ENCODE results near the gene RAPGEF2. TPM values are rescaled to one million over a fixed set of nuclear protein-coding genes. Genes with fewer than 3 reads are reported as not detected.

RAPGEF2 gene
- total RNA-seq, 1 experiment from 2014 or later: 21.2 TPM

- CTCF ChIA-PET: no interaction called here
- Histone ChIP-seq H2AFZ (ENCODE audit: low read length) (no peak overlapping the region), H3K9me2 (replicated peaks; ENCODE audit: low read length) (no peaks in the 10 kb centered on the region), H3K4me3 (ENCODE audit: low read length) (no peak overlapping the region), H3K27me3 (ENCODE audit: low read length) (no peaks in the 10 kb centered on the region), H3K27ac (ENCODE audit: low read length) (no peak overlapping the region), H3F3A (ENCODE audit: low read length, unreplicated experiment) (no peaks in the 10 kb centered on the region), H3K4me2 (ENCODE audit: low read length) (no peak overlapping the region), H3K36me3 (ENCODE audit: low read depth, low read length) (no peaks in the 10 kb centered on the region), H3K4me1 (ENCODE audit: insufficient read depth, low read length) (peaks cover 24% of the 10 kb centered on the region), H3K9ac (ENCODE audit: low read length) (no peak overlapping the region), H3K9me3 (ENCODE audit: low read length) (no peaks in the 10 kb centered on the region), H4K20me1 (ENCODE audit: low read length) (no peaks in the 10 kb centered on the region), H3K79me2 (ENCODE audit: low read length) (no peaks in the 10 kb centered on the region)
- TF ChIP-seq EZH2phosphoT487 (IDR thresholded peaks at IDR 0.05; ENCODE audit: borderline replicate concordance, low read length) (no peak), EZH2 (IDR thresholded peaks at IDR 0.05; ENCODE audit: low read length, unreplicated experiment) (no peak), CTCF (conservative IDR thresholded peaks at IDR 0.05; ENCODE audit: low read depth, low read length) (no peak)
- no TSS peak for BruUV-seq (replicated peaks)
- intact Hi-C loops (cut with micrococcal nuclease): loop anchor here (10.0 kb wide), 1 partner anchor 195 kb away; no protein-coding TSS in a partner anchor
- ATAC-seq (no peak), DNase-seq (no peak)
- POLR2A ChIA-PET (ENCODE audit: unreplicated experiment): no interaction called here
Measured at GRCh38 chr4:159069922-159070321, 33.0 kb upstream of the RAPGEF2 start.

GRCh38 chr4:159070742-159071141 is 32.1 kb upstream of the RAPGEF2 start:
- Histone ChIP-seq H3K9me2 (replicated peaks; ENCODE audit: low read length) (no peaks in the 10 kb centered on the region), H3K4me2 (ENCODE audit: low read length) (peak overlapping the region; percentile 61), H2AFZ (ENCODE audit: low read length) (no peak overlapping the region), H3K4me1 (ENCODE audit: insufficient read depth, low read length) (peaks cover 28% of the 10 kb centered on the region), H4K20me1 (ENCODE audit: low read length) (no peaks in the 10 kb centered on the region), H3K27ac (ENCODE audit: low read length) (peak overlapping the region; percentile 67), H3K9me3 (ENCODE audit: low read length) (no peaks in the 10 kb centered on the region), H3K36me3 (ENCODE audit: low read depth, low read length) (no peaks in the 10 kb centered on the region), H3K4me3 (ENCODE audit: low read length) (no peak overlapping the region), H3K27me3 (ENCODE audit: low read length) (no peaks in the 10 kb centered on the region), H3F3A (ENCODE audit: low read length, unreplicated experiment) (no peaks in the 10 kb centered on the region), H3K9ac (ENCODE audit: low read length) (no peak overlapping the region), H3K79me2 (ENCODE audit: low read length) (no peaks in the 10 kb centered on the region)
- ChIA-PET POLR2A (ENCODE audit: unreplicated experiment) (no interaction called here), CTCF (no interaction called here)
- no peak for TF ChIP-seq CTCF (conservative IDR thresholded peaks at IDR 0.05; ENCODE audit: low read depth, low read length)
- TF ChIP-seq EZH2 (IDR thresholded peaks at IDR 0.05; ENCODE audit: low read length, unreplicated experiment): no peak
- TF ChIP-seq EZH2phosphoT487 (IDR thresholded peaks at IDR 0.05; ENCODE audit: borderline replicate concordance, low read length): no peak
- no TSS peak for BruUV-seq (replicated peaks)
- ATAC-seq (no peak), DNase-seq (peak; percentile 47)
- intact Hi-C loops (cut with micrococcal nuclease): loop anchor here (10.0 kb wide), 1 partner anchor 196 kb away; no protein-coding TSS in a partner anchor

- Histone ChIP-seq H3K9me3 (ENCODE audit: low read length) (no peaks in the 10 kb centered on the region), H3K27me3 (ENCODE audit: low read length) (no peaks in the 10 kb centered on the region), H3K27ac (ENCODE audit: low read length) (peak overlapping the region; percentile 67), H3K4me1 (ENCODE audit: insufficient read depth, low read length) (peaks cover 28% of the 10 kb centered on the region), H3K4me2 (ENCODE audit: low read length) (peak overlapping the region; percentile 61), H3K79me2 (ENCODE audit: low read length) (no peaks in the 10 kb centered on the region), H2AFZ (ENCODE audit: low read length) (peak overlapping the region; percentile 22; the same call in 1 of the 2 replicates), H3K4me3 (ENCODE audit: low read length) (no peak overlapping the region), H4K20me1 (ENCODE audit: low read length) (no peaks in the 10 kb centered on the region), H3F3A (ENCODE audit: low read length, unreplicated experiment) (no peaks in the 10 kb centered on the region), H3K9me2 (replicated peaks; ENCODE audit: low read length) (no peaks in the 10 kb centered on the region), H3K9ac (ENCODE audit: low read length) (peak overlapping the region; percentile 0; the same call in 1 of the 2 replicates), H3K36me3 (ENCODE audit: low read depth, low read length) (no peaks in the 10 kb centered on the region)
- intact Hi-C loops (cut with micrococcal nuclease): loop anchor here (10.0 kb wide), 1 partner anchor 197 kb away; no protein-coding TSS in a partner anchor
- TF ChIP-seq EZH2phosphoT487 (IDR thresholded peaks at IDR 0.05; ENCODE audit: borderline replicate concordance, low read length) (no peak), CTCF (conservative IDR thresholded peaks at IDR 0.05; ENCODE audit: low read depth, low read length) (no peak), EZH2 (IDR thresholded peaks at IDR 0.05; ENCODE audit: low read length, unreplicated experiment) (no peak)
- ChIA-PET POLR2A (ENCODE audit: unreplicated experiment) (no interaction called here), CTCF (no interaction called here)
- BruUV-seq (replicated peaks): no TSS peak
- peak; percentile 79 for ATAC-seq
- peak; percentile 71 for DNase-seq
Measured at GRCh38 chr4:159071178-159071968, 31.5 kb upstream of the RAPGEF2 start.
